HG02763 (cell line): ENCODE data around the gene SYT7.

ENCODE experiments used
- ATAC-seq: cut with Tn5 transposase; IDR thresholded peaks from one replicate; pipeline ENCODE4 v1.9.1; 2021; ENCODE audit warnings: mild to moderate bottlenecking, moderate library complexity; ENCODE audit not compliant: unreplicated experiment

SYT7 gene

DNA sequence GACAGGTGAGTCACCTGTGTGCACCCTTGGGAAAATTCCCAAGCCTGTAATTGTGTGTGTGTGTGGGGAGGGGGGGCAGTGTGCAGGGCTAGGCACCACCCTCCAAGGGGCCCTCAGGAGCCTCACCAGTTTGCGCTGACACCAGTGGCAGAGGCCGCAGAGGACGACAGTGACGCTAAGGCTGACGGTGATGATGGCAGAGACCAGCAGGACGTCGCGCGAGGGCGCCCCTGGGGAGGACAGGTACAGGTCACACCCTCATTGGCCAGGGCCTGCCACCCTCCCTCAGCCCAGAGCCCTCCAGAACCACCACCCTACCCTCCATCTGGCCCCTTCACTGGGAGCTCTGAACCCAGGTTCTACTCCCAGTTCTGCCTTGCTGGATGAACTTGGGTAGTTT is 24.9 kb downstream of the SYT7 start:
- ATAC-seq, result no peak

DNA sequence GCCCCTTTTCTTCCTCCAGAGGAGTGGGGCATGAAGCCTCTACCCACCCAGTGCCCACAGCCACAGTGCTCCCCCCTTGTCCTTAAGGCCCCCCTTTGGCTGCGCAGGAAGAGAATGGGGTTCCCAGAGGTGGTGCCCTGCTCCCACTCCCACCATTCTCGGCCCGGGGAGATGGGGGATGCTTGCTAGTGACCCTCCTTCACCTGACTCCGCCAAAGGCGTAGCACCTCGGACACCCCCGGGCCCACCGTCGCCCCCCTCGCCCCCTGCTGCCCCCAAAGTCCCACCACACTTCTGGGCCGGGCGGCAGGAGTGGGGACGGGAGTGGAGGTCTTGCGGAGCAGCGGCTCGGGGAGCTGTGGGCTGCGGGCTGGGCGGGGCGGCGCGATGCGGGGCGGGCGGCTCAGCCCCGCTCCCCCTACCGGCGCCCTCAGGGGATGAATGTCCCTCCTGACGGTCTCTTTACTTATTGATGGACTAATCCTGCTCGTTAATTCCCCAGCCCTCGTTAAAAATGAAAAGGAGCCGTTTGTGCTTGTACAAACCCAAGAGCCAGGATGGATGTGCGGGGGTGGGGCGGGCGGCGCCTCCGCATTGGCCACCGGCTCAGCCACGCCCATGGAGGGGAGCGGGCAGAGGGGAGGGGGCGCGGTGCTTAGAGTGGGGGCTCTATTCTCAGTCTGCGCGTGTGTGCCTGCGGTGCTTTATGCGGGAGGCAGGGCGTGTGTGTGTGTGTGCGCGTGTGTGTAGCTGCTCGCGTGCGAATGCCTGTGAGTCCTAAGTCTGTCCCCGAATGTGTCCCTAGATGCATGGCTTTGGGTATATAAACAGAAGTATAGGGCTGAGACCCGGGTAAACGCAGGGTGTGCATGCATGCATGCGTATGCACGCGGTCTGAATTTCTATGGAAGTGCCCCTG is 25.6 kb downstream of the SYT7 start:
- ATAC-seq, result no peak

DNA sequence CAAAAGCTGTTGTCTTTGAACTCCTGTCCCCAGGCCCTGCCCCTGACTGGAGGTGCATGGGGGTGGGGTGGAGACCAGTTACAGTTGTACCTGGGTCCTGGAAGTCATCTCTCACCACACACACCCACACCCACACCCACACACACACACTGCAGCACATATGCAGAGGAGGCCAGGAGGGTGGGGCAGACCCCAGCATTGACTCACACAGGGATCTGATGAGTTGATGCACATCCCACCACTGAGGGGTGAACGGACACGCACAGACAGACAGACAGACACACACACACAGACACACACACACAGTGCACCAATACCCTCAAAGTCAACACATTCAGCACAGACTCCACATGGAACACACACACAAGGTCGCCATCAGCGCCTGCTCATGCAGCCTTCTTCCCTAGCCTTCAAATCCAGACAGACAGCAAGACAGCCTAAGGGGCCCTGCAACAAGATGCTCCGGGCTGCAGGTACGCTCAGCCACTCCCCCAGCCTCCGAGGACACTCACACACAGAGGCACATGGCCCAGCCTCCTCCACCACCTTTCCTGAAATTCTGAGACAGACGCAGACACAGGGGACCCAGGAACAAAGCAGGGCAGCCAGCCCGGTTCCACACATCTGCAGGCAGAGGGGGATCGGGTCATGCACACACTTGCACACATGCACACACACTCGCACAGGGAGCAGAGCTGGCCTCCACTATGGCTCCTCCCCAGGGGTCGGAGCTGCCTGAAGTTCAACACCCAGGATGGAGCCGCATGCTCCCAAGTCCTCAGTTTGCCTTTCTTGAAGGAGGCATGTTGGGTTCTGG is 26.5 kb downstream of the SYT7 start:
- ATAC-seq, result no peak

DNA sequence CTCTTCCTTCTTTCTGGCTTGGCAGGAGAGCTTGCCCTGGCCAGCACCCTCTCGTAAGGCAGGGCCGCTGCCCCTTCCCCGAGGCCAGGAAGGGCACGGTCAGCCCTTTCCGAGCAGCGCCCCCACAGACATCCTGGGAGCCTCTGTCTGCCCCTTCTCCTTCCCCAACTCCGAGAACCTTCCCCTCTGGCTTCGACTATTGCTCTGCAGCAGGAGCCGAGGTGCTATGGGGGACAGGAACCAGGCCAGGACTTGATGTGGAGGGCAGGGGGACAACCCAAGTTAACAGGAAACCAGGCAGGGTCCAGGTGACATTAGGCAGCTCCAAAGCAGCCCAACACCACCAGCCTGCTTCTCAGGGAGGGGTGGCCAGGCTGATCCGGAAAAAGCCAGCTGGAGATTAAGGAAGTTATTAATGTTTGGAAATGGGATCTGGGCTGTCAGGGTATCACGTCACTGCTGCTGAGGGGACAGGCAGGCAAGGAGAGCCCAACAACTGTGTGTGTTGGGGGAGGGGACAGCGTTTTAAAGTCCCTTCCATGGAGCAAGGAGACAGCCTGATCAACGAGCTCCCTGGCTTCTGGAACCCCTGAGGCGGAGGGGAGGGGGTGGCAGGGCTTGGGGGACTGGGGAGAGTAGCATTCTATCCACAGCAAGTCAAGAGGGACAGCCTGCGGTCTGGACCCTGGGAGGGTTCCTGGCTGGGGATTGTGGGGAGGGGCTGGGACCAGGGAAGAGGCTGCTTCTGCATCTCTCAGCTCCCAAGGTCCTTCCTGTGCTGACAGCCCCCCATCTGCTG is 27.3 kb downstream of the SYT7 start:
- ATAC-seq, result no peak

DNA sequence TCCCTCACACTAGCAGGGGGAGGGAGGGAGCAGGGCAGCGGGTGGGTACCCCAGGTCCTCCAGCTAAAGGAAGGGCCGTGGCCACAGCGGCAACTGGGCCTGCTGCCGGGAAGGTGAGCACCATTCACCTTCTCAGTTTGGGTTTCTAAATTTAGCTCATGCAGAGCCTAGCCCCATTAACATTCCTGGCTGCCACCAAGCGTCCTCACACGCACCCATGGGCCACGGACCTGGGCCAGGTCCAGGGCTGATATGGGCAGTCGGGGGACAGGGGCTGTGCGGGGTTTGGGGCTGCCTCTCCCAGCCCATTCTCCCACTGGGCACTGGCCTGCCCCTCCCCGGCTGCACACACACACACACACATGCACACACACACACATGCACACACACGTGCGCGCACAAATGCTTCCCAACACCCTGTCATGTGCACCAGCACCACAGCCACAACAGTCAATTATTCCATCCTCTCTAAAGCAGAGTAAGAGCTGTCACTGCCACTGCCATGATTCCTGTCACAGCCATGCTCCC is 28.7 kb downstream of the SYT7 start:
- ATAC-seq, result no peak

DNA sequence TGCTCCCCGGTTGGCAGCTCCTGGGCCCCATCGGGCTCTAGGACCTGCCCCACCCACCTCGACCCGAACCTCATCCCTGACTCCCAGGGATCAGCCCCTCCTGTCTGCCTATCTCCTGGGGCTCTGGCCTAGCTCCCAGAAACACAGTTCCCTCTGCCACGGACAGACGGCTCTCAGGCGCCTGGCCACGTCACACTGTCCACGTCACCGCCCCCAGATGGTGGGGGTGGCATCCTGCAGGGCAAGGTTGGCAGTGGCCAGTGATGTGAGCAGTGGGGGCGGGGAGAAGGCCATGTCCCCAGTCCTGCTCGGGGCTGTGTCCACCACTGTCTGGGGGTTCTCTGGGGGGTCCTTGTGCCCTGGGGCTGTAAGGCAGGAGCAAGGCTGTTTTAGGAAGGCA is 29.2 kb downstream of the SYT7 start:
- no peak for ATAC-seq

DNA sequence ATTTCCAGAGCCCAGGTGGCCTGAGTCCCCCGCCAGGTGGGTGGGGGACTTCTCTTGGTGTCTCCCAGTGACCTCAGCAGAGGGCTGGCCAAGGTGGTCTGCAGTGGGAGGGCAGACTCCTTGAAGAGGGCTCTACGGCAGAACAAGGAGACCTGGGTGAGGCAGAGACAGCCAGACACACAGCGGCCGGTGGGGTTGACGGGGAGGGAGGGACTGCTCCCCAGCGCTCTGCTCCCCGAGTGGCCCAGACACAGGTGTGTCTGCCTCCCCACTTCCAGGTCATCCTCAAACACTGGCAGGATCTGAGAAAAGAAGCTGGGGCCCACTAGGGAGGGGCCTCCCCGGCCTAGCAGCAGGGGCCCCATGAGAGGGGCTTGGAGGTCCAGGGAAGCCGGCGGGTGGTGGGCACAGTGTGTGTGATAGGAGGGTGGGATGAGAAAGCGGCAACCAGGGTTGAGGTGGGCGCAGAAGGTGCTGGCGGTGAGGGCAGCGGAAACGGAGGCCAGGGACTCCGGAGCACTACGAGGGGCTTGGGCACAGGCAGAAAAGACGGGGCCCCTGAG is 30.1 kb downstream of the SYT7 start:
- no peak for ATAC-seq

DNA sequence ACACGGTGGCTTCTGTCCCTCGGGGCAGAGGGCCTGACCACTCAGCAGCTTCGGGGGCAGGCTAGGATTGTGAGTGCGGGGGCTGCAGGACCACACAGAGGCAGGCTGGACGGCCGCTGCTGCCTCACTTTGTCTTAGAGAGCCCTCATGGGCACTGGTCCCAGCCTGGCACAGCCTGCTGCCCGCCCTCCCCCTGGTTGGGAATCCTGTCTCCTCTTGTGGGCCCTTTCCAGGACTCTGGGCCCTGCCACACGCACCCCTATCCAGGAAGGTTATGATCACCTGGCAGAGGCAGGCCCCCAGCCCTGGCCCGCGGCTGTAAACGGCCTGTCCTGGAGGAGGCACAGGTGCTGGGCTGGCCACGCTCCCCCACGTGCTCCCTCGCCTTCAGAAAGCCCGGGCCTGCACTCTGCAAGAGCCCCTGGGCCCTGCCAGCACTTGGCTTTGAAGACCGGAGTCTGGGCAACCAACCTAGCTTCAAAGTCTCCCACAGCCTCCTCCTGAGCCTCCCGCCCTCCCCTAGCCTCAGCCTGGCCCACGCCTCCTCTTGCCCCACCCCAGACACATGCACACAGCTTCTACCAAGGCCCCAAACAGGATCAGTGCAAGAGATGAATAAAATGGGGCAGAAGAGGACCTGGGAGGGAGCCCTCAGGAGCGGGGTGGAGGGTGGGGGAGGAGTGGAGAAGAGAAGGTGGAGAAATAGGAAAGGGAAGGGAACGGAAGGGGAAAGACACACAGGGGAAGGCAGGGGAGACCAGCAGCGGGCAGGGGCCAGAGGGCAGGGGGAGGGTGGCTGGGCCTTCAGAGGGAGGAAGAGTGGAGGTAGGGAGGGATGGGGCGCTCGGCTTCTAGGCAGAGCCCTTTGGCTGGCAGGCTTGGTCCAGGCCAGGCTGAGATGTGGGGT is 31.0 kb downstream of the SYT7 start:
- ATAC-seq, result no peak

DNA sequence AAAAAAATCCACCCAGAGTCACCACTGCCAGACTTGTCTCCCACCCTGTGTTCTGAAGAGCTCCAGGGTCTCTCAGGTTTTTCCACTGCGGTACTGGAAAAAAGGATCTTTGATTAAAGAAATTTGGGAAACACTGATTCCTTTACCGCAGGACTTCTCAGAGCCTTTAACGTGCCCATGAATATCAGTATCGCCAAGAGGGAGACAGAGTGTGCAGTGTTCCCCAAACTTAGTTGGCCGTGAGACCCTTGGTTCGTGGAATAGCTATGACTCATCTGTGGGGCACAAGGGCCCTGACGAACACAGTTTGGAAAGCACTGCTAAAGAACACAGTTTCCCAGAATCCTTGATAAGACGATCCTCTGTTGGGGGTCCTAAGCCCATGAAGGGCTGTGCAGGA is 31.7 kb downstream of the SYT7 start:
- no peak for ATAC-seq

DNA sequence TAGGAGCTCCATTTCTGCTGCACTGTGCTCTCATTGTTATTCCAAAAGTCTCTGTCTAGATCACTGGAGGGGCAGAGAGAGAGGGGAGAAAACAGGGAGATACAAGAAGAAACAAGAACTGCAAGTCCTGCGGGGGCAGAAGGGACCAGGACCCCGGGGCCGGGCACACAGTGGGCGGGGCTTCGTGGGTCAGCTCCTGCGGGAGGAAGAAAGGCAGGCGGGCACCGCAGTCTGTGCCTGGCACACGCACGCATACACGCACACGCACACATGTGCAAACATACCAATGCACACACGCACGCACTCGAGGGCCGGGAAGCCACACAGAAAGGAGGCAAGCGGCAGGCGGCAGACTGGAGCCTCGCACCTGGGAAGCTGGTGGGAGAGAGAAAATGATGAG is 33.6 kb downstream of the SYT7 start:
- ATAC-seq, result no peak

DNA sequence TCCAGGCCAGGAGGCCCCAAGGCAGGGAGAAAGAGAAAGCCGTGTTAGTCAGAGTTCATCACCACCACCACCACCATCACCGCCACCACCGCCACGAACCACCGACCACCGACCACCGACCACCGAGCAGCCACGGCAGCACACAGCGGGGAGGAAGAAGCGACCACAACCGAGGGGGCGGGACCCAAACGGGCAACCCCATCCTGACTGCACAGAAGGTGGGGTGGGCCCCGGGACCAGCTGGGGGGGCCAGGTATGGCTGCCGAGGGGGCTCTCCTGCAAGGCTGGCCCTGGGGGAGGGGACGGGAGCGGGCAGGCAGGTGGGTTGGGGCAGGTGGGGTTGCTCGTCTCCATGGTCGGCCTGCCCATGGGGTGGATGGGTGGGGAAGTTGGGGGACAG is 34.2 kb downstream of the SYT7 start:
- no peak for ATAC-seq

DNA sequence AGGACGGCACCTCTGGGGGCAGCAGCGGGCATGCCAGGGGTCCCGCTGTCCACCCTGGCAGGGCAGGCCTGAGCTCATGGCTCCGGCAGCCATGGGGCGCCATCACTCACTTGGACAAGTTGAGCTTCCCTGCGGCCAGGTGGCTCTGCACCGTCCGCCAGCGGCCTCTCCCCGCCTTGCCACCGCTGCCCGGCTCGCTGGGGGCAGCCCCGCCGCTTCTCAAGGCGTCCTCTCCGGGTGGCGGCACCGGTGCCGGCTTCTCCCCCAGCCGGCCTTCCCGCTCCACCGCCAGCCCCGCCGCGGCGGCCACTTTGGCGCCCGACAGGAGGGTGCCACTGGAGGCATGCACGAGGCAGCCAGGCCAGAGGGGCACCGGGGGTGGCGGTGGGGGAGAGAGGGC is 35.0 kb downstream of the SYT7 start:
- ATAC-seq, result no peak

DNA sequence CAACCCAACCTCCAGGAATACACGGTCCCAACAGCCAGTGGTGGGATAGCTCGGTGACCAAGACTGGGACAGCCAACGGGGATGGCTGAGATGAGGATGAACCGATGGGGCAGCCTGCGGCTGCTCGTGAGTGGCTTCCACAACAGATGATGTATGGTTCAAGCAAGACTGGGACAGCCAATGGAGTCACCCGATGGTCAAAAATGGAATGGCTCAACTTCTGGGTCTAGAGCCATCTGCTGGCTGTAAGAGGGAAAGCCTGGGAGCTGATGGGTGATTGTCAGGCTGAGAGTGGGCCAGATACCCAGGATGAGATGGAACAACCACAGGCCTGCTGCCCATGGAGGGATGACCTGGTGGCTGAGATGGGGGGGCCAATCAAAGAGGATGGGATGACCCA is 35.5 kb downstream of the SYT7 start:
- ATAC-seq, result no peak

DNA sequence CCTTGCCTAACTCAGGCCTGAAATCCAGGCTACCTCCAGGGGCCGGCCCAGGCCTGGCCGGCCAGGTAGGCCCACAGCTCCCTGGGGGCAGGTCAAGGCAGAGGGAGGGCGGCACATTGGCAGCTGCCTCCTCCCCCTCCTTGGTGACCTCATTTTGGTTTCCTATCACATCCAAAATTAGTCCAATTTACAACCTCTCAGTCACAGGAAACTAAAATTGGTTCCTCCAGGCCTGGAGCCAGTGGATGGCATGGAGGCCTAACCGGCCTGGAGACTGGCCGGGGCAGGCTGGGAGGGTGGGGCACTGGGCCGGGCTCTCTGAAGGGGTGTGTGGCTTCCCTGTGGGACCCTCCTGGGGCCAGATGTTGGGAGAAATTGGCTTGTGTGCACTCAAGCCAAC is 36.4 kb downstream of the SYT7 start:
- no peak for ATAC-seq

DNA sequence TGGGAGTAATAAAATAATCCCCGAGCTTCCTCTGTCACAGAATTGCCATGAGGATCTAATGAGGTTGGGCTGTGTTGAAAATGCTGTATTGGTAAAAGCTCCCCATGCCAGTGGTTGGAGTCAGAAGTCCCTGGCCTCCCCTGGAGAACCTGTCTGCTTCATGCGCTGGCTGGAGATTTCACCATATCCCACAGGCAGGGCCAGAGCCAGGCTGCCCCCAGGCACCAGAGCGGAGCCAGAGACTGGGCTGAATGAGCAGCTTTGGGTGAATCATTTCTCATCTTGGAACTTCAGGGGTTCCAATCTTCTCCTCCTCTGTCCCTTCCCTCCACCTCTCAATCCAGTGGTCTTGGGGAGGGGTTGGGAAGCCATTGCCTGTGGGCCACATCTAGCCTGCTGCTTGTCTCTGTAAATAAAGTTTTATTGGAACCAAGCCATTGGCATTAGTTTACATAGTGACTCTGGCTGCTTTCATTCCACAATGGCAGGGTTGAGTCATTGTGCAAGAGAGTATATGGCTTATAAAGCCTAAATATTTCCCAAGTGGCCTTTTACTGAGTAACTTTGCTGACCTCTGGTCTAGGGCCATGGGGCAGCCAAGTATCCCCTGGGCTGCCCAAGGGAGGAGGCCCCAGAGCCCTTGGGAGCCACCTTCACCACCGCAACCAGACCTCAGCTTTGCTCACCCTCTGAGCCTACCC is 37.1 kb downstream of the SYT7 start:
- no peak for ATAC-seq

DNA sequence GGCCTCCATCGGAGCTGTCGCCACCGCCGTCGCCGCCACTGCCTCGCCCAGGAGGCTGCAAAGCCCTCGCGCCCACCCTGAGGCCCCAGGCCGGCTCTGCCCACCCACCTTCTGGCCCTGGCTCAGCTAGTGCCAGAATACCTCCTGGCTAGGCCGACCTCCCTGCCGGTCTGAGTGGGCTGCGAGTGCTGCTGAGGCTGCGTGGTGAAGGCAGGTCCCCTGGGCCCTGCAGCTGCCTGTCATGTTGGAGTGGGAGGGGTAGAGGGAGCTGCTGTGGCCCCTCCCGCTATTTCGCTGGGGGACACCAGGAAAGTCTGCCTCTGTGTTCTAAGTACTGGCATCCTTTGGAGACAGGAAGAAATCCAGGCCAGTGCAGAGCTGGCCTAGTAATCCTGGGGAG is 38.2 kb downstream of the SYT7 start:
- ATAC-seq, result no peak

DNA sequence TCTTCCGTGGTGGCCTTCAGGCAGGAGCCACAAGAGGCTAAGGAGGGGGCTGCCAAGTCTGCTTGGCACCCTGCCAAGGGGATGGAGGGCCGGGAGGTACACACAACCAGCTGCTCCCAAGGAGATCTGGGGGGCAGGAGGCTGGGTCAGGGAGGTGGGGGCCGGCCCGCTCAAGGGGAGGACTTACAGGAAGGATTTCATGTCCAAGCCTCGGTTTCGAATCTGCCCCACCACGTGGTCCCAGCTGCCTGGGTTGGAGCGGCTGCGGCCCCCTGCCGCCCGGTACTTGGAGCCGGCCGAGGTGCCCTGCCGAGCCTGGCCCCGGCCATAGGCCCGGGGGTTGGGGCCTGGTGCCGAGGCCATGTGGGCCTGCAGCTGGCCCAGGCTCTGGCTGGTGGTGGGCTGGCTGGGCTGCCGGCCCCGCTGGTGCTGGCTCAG is 38.8 kb downstream of the SYT7 start:
- no peak for ATAC-seq

DNA sequence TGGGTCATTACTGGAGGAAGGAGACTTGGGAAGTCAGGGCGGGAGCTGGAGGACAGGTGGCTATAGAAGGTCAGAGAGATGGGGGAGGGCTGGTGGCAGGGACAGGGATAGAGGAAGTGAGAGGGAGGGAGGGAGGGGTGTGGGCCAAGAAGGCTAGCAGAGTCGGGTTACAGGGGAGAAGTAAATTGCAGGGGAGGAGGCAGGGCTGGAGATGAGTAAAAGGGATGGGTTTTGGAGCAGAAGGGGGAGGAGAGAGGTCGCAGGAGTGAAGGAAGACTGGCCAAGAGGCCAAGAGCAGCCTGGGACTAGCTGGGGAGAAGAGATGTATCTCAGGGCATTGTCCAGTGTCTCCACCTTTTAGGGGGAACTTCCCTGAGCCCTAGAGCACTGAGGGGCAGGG is 39.3 kb downstream of the SYT7 start:
- ATAC-seq, result no peak

DNA sequence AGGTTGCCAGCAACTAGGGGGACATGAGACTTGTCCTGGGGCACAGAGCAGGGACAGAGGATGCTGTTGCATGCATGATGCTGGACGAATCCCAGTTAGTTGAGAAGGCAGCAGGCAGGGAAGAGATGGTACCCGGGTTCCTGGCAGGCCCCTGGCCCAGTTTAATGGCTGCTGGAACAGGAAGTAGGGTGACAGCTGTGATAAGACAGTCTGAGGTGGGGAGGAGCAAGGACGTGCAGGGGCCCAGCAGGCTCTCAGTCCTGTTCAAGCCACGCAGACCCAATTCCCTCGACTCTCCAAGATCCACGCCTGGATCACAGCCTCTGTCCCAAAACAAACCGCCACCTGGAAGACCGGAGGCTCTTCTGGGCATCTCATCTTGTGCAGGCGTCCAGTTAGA is 40.3 kb downstream of the SYT7 start:
- no peak for ATAC-seq
